Sigmoid colon (tissue), 4 donors: Measurements from ENCODE around the gene TLR9.

Source experiments
- CTCF ChIP-seq, 4 experiments: fragments of 450-650 bp in 3 of 4; fragments of 200-600 bp in 1 of 4; IDR thresholded peaks; one replicate each; pipeline ENCODE4 v1.5.1; 2016 to 2019; ENCODE audit warnings: antibody characterized with exemption in 4 of 4, mild to moderate bottlenecking in 3 of 4, moderate library complexity in 2 of 4
- EP300 ChIP-seq, 4 donors: sonication (generic); formaldehyde crosslinking; IDR thresholded peaks; one replicate each; pipeline ENCODE4 v1.6.1; 2017; ENCODE audit warnings: antibody characterized with exemption in 4 of 4
- POLR2A ChIP-seq, 2 donors: fragments of 450-650 bp; IDR thresholded peaks; one replicate each; pipeline ENCODE4 v1.6.1; 2016; ENCODE audit warnings: antibody characterized with exemption in 2 of 2, mild to moderate bottlenecking in 2 of 2, moderate library complexity in 2 of 2
- POLR2AphosphoS5 ChIP-seq, 4 donors: sonication (generic); formaldehyde crosslinking; IDR thresholded peaks; one replicate each; pipeline ENCODE4 v1.6.1; 2017; ENCODE audit warnings: antibody characterized with exemption in 4 of 4

GRCh38 chr3:52238761-52239701, 13.6 kb upstream of the TLR9 start, which contains the start of gene TWF2:
- TF ChIP-seq POLR2A (IDR thresholded peaks at IDR 0.05) (peak in 1 of 2 donors; percentile 45), CTCF (IDR thresholded peaks at IDR 0.05) (peak in 3 of 4 experiments; percentile 20 to 55 (median 42)), POLR2AphosphoS5 (IDR thresholded peaks at IDR 0.05) (peak; percentile 66 to 92 (median 81)), EP300 (IDR thresholded peaks at IDR 0.05) (no peak)
